ENCODE results near the gene PRDM15.

The PRDM15 gene

DNA sequence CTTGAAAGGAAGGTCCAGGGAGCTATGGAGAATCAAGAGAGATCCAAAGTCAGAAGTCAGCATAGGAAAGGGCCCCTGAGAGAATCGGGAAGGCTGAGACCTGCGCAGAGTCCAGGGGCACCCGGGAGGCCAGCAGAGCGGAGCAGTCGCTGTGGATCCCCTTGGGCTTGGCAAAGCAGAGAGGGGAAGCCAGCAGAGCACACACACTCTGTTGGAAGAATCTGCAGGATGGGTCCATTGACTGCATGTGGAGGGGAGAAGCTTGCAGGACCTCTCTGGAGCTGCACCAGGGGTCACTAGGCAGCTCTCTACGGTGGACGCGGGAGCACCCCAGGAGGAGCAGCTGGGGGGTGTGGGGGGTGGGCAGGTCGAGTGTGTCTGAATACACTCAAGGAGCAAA is 118.7 kb downstream of the PRDM15 start:
- DNase-seq: no peak

DNA sequence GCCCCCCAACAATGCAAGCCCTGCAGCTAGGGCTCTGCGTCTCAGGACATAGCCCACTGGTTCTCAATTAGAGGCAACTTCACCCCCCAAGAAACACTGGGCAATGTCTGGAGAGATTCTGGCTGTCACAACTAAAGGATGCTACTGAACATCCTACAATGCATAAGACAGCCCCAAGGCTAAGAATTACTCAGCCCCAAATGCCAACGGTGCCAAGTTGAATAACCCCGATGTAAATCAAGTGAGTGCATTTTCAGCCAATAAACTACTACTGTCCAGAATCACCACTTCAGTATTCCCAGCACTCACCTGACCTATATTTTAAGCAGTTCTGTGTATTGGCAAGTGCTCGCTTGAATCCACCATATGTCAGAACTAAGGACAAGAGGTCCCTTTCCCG is 119.2 kb downstream of the PRDM15 start:
- DNase-seq: no peak

DNA sequence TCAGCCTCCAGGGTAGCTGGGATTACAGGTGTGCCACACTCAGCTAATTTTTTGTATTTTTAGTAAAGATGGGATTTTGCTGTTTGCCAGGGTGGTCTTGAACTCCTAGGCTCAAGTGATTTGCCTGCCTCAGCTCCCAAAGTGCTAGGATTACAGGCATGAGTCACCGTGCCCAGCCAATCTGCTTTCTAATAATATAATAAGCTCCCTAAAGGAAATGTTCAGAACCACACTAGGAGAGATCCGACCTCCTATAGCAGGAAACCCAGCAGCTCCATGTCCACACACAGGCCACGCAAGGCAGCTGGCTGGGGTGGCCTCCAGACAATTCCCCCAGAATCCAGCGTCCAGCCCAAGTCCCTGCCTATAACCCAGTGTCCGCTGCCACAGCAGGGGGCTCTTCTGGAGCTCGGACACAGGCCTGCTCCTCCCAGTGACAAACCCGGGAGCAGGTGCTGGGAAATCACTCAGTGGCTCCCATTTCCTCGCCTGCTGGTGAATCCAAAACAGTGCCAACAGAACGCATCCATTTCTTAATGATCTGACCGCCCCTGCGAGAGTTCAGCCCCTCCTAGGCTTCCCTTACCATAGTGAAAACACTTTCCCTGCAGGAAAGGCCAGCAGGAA is 119.8 kb downstream of the PRDM15 start:
- DNase-seq: no peak

DNA sequence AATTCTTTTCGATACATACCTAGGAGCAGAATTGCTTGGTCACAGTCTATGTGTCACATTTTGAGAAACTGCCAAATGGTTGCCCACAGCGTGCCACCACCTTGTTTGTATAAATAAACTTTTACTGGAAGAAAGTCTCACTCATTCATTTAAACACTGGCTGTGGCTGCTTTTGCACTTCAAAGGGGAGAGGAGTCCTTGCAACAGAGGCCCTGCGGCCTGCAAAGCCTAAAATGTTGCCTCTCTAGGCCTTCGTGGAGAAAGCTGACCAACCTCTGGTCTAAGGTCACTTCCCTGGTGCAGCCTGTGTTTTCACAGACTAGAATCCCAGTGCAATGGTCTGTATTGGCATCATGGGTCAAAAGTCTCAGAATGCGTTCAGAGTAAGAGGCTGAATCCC is 120.6 kb downstream of the PRDM15 start:
- DNase-seq: no peak

DNA sequence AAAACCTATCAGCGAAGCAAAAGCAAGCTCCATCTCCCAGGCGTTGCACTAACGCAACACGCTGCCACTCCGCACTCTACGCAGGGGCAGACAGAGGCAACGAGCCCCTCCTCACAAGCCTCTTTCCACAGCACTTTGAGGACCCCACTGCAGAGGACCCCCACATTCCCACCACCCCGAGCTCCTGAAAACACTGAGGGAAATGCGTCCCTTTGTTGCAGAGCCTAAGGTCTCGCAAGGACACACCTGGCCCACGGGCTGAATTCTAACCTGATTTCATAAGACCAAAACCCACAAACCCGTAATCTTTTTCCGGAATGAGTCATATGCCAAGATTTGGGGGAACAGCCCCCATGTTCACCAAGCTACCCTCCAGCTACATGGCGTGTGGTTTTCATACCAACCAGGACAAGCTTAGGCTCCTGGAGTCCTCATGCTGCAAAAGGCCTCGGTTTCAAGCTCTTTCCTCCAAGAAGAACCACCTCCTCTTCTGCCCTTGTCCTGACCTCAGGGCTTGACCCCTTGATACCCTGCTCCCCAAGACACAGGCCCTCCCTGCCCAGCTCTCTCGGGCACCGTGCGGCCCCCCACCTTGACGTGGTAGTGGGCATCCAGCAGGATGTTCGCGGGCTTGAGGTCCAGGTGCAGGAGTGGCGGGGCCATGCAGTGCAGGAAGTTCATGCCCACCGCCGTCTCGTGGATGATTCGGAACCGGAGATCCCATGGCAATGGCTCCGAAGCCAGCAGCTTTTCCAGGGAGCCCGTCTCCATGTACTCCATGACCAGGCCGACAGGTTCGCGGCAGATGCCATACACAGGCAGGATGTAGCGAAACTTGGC is 123.0 kb downstream of the PRDM15 start:
- no peak for DNase-seq

DNA sequence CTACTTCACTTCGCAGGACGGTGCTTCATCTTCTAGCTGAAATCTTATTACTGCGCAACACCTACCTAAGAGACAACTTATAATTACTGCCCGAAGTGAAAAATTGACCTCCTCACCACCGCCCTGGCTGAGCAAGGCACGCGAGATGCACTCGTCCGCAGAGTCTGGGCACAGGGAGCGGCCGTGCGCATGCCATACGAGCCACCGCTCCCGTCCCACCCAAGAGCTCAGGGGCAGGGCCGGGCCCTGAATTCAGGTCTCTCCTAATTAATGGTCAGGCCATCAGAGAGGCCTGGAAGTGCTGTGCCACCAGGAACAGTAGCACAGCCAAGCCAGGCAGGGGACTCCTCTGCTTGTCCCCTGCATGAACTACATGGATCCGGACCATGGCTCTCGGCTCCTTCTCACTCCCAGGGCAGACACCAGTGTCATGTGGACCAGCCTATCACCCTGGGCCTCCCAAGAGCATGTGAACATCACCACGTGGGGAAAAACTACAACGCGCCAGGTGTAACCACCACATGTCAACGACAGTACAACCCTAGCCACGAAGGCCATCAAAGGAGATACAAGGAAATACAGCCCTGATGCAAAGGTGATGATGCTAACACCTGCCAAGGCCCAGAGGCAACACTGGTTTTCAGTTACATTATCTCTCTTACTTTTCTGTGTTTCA is 123.7 kb downstream of the PRDM15 start:
- DNase-seq: no peak

DNA sequence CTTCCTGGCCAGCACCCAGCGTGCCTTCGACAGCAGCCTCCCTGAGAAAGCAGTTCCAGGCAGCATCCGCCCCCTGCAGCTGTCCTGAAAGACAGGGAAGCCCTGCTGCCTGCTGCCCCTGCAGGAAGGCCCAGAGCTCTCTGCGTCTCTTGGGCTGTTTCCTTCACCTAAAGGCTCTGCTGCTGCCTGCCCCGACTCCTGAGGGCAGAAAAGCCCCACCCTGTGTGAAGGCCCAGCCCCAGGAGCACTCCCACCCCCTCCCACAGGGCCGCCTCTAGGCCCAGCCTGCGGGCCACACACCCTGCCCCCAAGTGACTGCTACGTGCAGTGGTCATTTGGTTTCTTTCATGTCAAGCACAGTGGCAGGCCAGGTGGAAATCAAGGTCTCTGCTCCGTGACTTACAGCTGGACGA is 124.7 kb downstream of the PRDM15 start:
- DNase-seq: no peak

DNA sequence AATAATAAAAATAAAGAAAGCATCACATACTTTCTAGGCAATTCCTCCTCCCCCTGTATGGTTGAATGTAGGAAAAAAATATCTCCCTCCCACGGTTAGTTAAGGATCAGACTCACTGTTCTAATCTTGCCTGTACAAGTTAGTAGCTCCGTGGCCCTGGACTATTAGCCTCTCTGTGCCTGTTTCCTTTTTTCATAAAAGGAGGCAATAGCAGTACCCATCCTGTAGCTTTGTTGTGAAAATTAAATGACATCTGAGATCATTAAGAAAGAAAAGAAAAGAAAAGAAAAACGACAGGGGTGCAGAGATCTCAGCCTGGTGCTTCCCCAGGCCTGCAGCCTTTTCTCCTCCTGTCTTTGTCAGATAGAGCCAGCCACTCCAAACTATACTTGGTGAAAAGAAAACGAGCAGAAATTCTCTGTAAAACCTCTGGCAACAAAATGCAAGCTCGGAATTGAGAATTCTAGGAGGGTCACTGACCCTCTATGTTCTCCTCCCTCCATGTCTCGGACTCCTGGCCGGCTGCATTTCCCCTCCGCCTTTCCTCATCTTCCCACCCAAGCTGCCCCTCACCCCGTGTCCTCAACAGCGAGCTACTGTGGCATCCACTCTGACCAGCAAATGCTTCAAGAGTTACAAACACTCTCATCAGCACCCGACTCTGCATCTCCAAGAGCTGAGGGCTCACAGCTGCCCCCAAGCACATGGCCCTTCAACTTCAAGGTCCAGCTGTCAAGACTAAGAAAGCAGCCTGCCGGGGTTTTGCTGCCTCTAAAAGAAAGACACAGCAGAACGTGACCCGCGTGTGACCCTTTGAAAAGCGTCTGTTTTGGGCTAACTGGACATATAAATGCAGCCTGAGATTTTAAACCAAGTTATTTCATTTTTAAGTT is 125.9 kb downstream of the PRDM15 start:
- no peak for DNase-seq

DNA sequence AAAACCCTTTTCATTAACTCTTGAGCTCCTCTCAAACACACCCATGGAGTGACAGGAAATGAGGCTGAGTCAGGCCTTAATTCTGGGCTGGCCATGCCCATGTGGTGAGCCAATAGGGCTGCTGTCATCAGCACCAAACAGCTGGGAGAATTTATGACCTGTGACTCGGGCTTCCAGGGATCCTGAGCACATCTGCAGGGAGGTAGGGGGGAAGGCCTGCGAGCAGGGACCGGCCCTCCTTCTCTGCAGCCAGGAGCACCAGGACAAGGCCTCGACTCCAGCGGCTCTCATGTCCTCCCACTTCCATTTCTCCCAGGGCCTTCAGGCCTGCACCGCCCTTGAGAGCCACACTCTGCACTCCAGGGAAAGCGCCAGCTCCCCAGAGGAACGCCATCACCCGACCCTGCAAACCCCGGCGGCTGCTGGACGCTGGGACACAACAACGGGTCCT is 126.9 kb downstream of the PRDM15 start:
- no peak for DNase-seq

DNA sequence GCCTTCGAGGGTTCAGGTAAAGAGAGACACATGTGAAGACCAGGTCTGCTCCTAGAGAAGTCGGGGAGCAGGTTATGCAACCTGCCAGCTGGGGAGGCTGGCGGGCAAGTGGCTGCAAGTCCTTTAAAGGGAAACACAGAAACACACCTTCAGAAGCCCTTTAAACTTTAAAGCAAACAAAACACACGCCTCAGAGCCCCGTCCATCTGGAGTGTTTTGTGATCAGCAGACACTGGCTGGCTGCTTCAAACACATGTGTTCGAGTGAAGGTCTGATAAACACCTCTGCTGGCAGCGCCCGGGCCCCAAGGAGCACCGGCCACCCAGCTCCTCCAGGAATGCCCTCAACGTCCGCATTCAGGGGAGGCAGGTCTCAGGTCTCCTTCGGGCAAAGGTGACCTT is 127.5 kb downstream of the PRDM15 start:
- no peak for DNase-seq

DNA sequence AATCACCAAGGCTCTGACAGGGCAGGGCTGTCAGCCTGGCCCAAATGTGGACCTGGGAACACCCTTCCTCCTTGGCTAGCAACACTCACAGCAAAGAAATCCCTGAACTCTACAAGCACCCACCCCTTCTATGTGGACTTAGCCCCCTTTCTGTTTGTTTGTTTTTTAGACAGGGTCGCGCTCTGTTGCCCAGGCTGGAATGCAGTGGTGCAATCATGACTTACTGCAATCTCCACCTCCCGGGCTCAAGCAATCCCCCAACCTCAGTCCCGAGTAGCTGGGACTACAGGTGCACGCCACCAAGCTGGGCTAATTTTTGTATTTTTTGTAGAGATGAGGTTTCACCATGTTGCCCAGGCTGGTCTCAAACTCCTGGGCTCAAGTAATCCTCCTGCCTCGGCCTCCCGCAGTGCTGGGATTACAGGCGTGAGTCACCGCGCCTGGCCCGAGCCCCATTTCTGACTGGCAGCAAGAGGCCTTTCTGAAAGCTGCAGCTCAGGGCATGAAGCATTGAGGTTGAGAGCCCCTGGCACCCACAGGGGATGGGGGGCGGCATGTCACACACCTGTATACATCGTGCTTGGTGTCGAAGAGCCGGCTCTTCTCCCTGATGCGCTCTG is 128.5 kb downstream of the PRDM15 start:
- DNase-seq: no peak

DNA sequence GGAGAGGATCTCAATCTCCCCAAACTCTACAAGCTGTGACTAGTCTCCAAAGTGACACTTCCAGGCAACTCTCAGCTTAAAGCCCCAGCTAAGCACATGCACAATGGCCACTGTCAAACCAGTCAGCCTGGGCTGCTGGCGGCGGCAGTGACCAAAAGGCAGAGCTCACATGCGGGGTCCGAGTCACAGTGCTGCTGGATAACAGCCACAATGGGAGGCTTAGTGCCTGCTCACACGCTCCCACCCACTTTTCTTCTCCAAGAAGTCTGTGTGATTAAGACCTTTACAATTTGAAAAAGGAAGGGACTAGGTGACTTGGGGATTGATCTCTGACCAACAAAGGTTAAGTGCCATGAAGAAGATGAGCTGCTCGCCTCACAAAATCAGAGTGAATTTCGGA is 129.1 kb downstream of the PRDM15 start:
- no peak for DNase-seq

DNA sequence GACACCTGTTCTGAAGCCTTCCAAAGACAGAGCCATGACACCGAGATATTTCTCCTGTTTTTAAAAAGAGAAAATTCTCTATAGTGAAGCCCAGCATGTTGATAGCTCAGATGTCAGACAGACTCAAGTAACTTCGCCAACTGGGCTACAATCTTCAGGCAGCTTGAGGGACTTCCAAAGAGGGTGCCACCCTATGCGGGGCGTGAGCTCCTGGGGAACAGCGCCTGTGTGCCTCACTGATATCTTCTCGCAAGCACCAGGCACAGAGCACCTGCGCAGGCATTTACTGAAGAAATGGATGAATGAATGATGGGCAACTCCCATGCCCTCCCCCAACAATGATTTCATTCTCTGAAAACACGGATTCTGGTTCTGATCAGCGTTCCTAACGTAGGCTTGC is 129.9 kb downstream of the PRDM15 start:
- no peak for DNase-seq

All from 8988T (cell line).